GM18909 (cell line): ENCODE results near the gene ITPKC.
"Not testable (repeated sequence)": the region's sequence is repeated elsewhere in the genome, so short reads cannot be mapped to it uniquely, and the experiment has no call there.

Experiments used
- ATAC-seq: cut with Tn5 transposase; IDR thresholded peaks from one replicate; pipeline ENCODE4 v1.9.1; 2021; ENCODE audit warnings: mild to moderate bottlenecking; ENCODE audit not compliant: unreplicated experiment, poor library complexity

Gene ITPKC

DNA sequence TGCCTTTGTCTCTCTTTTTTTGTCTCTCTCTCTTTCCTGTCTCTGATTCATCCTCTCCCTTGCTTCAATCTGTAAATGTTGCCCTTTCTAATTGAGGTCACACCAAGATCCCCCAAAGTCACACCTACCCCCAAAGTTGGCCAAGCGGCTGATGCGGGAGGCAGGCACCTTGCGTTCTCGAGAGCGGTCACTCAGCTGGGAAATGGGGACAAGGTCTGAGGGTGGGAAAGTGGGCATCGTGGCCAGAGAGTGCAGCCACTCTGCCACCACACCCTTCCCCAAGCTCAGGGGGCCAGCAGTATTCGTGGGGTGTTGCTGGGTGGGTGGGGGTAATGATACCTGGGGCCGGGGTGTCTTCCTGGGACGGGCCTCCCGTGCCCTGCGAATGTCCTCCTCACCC, 3.0 kb upstream of the ITPKC start:
- ATAC-seq = no peak

- peak; percentile 51 for ATAC-seq
These were observed 2.2 kb upstream of the ITPKC start for GRCh38 chr19:40714441-40715299.

- no peak for ATAC-seq
These were observed 856 bp upstream of the ITPKC start for GRCh38 chr19:40716031-40716481.

GRCh38 chr19:40717325-40717879, 490 bp downstream of the ITPKC start:
- no peak for ATAC-seq

GRCh38 chr19:40717880-40718773, 1.2 kb downstream of the ITPKC start:
- ATAC-seq = no peak

GRCh38 chr19:40718774-40719391, 2.0 kb downstream of the ITPKC start:
- ATAC-seq = no peak

DNA sequence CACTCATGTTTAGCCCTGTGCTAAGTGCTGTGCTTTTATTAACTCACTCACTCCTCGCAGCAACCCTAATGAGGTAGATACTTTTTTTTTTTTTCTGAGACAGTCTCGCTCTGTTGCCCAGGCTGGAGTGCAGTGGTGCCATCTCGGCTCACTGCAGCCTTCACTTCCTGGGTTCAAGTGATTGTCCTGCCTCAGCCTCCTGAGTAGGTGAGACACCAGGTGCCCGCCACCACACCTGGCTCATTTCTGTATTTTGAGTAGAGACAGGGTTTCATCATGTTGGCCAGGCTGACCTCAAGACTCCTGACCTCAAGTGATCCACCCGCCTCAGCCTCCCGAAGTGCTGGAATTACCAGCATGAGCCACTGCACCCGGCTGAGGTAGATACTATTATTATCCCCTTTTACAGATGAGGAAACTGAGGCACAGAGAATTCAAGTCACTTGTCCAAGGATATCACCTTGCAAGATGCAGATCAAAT, 2.5 kb downstream of the ITPKC start:
- ATAC-seq = no peak

DNA sequence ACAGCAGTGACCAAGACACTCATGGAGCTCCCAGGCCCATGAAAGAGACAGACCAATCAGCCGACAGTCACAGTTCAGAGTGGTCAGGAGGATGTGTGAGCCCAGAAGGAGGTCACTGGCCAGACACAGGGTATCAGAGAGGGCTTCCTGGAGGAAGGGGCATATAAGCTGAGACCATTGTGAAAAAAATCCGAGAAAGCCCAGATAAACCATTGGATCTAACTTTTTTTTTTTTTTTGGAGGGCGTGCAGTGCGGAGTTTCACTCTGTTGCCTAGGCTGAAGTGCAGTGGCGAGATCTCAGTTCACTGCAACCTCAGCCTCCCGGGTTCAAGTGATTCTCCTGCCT, 4.2 kb downstream of the ITPKC start:
- no peak for ATAC-seq

GRCh38 chr19:40721936-40722661, 5.2 kb downstream of the ITPKC start:
- no peak for ATAC-seq

DNA sequence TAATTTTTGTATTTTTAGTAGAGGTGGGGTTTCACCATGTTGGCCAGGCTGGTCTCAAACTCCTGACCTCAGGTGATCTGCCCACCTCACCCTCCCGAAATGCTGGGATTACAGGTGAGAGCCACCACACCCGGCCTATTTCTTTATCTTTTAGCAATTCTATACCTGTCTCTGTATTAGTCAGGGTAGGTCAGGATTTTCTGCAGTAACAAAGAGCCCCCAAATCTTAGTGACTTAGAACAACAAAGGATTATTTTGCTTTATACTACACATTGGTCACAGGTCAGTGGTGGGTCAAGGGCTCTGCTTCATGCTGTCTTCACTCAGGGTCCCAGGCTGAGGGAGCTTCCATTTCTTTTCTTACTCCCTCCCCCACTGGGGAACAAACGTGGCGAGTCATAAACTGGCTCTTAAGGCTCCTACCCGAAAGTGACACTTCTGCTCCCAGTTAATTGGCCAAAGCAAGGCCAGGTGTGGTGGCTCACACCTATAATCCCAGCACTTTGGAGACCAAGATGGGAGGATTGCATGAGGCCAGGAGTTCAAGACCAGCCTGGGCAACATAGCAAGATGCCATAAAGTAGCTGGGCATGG, 6.8 kb downstream of the ITPKC start:
- no peak for ATAC-seq

DNA sequence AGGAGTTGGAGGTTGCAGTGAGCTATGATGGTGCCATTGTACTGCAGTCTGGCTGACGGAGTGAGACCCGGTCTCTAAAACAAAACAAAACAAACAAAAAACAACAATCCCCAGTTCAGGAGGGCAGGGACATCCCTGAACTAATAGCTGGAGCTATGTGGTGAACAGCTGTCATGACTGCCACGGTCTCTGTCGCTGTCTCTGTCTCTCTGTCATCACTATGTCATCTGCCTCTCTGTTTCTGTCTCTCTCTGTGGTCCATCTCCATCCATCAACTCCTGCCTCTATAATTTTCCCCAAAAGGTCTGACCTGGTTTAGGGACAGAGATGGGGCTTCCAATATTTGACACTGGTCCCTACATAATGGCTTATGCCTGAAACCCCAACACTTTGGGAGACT, 7.4 kb downstream of the ITPKC start:
- no peak for ATAC-seq

GRCh38 chr19:40724855-40725254, 7.9 kb downstream of the ITPKC start:
- ATAC-seq = no peak

- ATAC-seq = no peak
These were observed 9.4 kb downstream of the ITPKC start for GRCh38 chr19:40726279-40726678.

GRCh38 chr19:40730065-40730464, 13.2 kb downstream of the ITPKC start:
- not testable (repeated sequence) for ATAC-seq

- not testable (repeated sequence) for ATAC-seq
These were observed 15.4 kb downstream of the ITPKC start for GRCh38 chr19:40732304-40732703.

- no peak for ATAC-seq
These were observed 16.2 kb downstream of the ITPKC start for GRCh38 chr19:40733149-40733548.

- no peak for ATAC-seq
These were observed 18.3 kb downstream of the ITPKC start for GRCh38 chr19:40735013-40735771.

DNA sequence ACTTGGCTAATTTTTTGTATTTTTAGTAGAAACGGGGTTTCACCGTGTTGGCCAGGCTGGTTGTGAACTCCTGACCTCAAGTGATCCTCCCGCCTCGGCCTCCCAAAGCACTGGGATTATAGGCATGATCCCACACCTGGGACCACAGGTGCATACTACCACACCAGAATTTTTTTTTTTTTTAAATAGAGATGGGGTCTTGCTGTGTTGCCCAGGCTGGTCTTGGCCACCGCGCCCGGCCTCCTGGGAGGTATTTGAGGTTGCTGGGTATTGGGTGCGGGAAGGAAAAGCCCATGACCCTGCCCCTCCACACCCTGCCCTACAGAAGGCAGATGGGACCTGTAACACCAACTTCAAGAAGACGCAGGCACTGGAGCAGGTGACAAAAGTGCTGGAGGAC, 19.7 kb downstream of the ITPKC start:
- no peak for ATAC-seq
